Measurements from ENCODE around the gene YIPF2.

DNA sequence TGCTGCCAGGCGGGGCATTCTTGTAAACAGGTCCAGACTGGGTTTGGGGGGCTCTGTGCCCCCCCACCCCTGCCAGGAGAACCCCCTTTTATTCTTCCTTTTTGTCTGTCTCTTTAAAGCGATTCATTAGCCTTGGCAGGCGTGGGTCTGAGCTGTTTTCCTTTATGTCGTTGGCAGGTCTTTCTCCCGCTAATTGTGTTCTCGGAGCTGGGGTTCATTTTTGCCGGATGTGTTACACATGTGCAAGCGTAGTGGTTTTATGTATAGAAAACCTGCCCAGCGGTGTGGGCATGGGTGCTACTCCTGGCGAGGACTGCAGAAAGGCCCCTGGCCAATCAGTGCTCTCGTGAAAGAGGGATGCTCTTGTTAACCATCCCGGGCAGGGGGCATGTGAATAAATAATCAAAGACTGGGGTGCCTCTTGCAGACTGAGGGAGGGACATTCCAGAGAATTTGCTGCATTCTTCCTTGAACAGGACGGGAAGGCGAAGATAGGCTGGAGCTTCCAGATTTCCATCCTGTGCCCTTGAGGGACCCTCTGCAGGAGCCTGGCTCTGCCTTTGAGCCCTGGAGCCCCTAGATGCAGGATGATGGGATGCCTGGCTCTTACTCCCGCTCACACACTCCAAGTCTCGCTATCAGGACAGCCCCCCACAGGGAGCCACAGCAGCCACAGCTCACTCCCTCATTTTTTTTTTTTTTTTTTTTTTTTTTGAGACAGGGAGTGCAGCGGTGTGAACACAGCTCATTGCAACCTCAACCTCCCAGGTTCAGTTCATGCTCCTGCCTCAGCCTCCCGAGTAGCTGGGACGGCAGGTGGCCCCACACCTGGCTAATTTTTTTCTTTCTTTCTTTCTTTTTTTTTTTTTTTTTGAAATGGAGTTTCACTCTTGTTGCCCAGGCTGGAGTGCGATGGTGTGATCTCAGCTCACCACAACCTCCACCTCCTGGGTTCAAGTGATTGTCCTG is 43.0 kb downstream of the YIPF2 start:
- TF ChIP-seq CTCF (IDR thresholded peaks at IDR 0.05; ENCODE audit: insufficient read depth, low read depth, low read length), result no peak
- no peak for TF ChIP-seq EZH2 (IDR thresholded peaks at IDR 0.05; ENCODE audit: insufficient read depth, low read length)

Data from astrocyte (in vitro differentiated cells and primary cell).